Transverse colon (tissue), 4 donors: Measurements from ENCODE around the gene SFXN2.

Source experiments
- CTCF ChIP-seq, 5 experiments: fragments of 200-600 bp in 3 of 5; fragments of 450-650 bp in 2 of 5; sonication (generic) in 3 of 5; IDR thresholded peaks; 1 replicate in 2 of 5; 2 replicates in 3 of 5; pipeline ENCODE4 v1.5.1; 2016 to 2017; ENCODE audit warnings: antibody characterized with exemption in 5 of 5, inconsistent platforms in 3 of 5, mild to moderate bottlenecking in 2 of 5, moderate library complexity in 1 of 5
- EP300 ChIP-seq: sonication (generic); formaldehyde crosslinking; IDR thresholded peaks from one replicate; pipeline ENCODE4 v1.6.1; 2017; ENCODE audit warnings: antibody characterized with exemption, low read depth
- POLR2A ChIP-seq: fragments of 450-650 bp; IDR thresholded peaks from one replicate; pipeline ENCODE4 v1.6.1; 2016; ENCODE audit warnings: antibody characterized with exemption, mild to moderate bottlenecking, moderate library complexity
- POLR2AphosphoS5 ChIP-seq, 3 donors: sonication (generic); formaldehyde crosslinking; IDR thresholded peaks; one replicate each; pipeline ENCODE4 v1.6.1; 2016; ENCODE audit warnings: antibody characterized with exemption in 3 of 3

GRCh38 chr10:102726274-102726673, 11.8 kb downstream of the SFXN2 start:
- TF ChIP-seq POLR2A: no peak
- TF ChIP-seq POLR2AphosphoS5 (IDR thresholded peaks at IDR 0.05): no peak
- TF ChIP-seq EP300: no peak
- TF ChIP-seq CTCF (IDR thresholded peaks at IDR 0.05): no peak
